ENCODE measurements around the gene ADPRHL1.

ADPRHL1 gene

GRCh38 chr13:113415032-113415431 is 38.3 kb downstream of the ADPRHL1 start:
- H3K27me3 ChIP-seq (ENCODE audit: insufficient read depth, poor library complexity, severe bottlenecking) = no peaks in the 10 kb centered on the region
- no peak overlapping the region for H3K4me3 ChIP-seq (ENCODE audit: severe bottlenecking)
- ATAC-seq (ENCODE audit: low read depth) (no peak), DNase-seq (ENCODE audit: low spot score) (peak; percentile 43)
- H3K27ac ChIP-seq (ENCODE audit: poor library complexity, severe bottlenecking) = no peak overlapping the region
- no peaks in the 10 kb centered on the region for H3K36me3 ChIP-seq (ENCODE audit: low read depth)
- no peak for TF ChIP-seq CTCF (IDR thresholded peaks at IDR 0.05; ENCODE audit: poor library complexity, severe bottlenecking)
- peaks cover 6% of the 10 kb centered on the region for H3K4me1 ChIP-seq (ENCODE audit: insufficient read depth, poor library complexity, severe bottlenecking)
- no peaks in the 10 kb centered on the region for H3K9me3 ChIP-seq (ENCODE audit: severe bottlenecking)

GRCh38 chr13:113414335-113414734 is 39.0 kb downstream of the ADPRHL1 start:
- Histone ChIP-seq H3K36me3 (ENCODE audit: low read depth) (no peaks in the 10 kb centered on the region), H3K27ac (ENCODE audit: poor library complexity, severe bottlenecking) (no peak overlapping the region), H3K27me3 (ENCODE audit: insufficient read depth, poor library complexity, severe bottlenecking) (no peaks in the 10 kb centered on the region), H3K9me3 (ENCODE audit: severe bottlenecking) (no peaks in the 10 kb centered on the region), H3K4me1 (ENCODE audit: insufficient read depth, poor library complexity, severe bottlenecking) (peaks cover 6% of the 10 kb centered on the region), H3K4me3 (ENCODE audit: severe bottlenecking) (no peak overlapping the region)
- DNase-seq (ENCODE audit: low spot score) = no peak
- TF ChIP-seq CTCF (IDR thresholded peaks at IDR 0.05; ENCODE audit: poor library complexity, severe bottlenecking) = no peak
- no peak for ATAC-seq (ENCODE audit: low read depth)

GRCh38 chr13:113413898-113414282 is 39.4 kb downstream of the ADPRHL1 start:
- no peaks in the 10 kb centered on the region for H3K27me3 ChIP-seq (ENCODE audit: insufficient read depth, poor library complexity, severe bottlenecking)
- H3K4me3 ChIP-seq (ENCODE audit: severe bottlenecking) = no peak overlapping the region
- H3K27ac ChIP-seq (ENCODE audit: poor library complexity, severe bottlenecking) = no peak overlapping the region
- DNase-seq (ENCODE audit: low spot score) = no peak
- peaks cover 6% of the 10 kb centered on the region for H3K4me1 ChIP-seq (ENCODE audit: insufficient read depth, poor library complexity, severe bottlenecking)
- TF ChIP-seq CTCF (IDR thresholded peaks at IDR 0.05; ENCODE audit: poor library complexity, severe bottlenecking) = no peak
- no peaks in the 10 kb centered on the region for H3K9me3 ChIP-seq (ENCODE audit: severe bottlenecking)
- no peak for ATAC-seq (ENCODE audit: low read depth)
- H3K36me3 ChIP-seq (ENCODE audit: low read depth) = no peaks in the 10 kb centered on the region

- peaks cover 6% of the 10 kb centered on the region for H3K4me1 ChIP-seq (ENCODE audit: insufficient read depth, poor library complexity, severe bottlenecking)
- H3K27ac ChIP-seq (ENCODE audit: poor library complexity, severe bottlenecking) = no peak overlapping the region
- no peaks in the 10 kb centered on the region for H3K27me3 ChIP-seq (ENCODE audit: insufficient read depth, poor library complexity, severe bottlenecking)
- no peak for TF ChIP-seq CTCF (IDR thresholded peaks at IDR 0.05; ENCODE audit: poor library complexity, severe bottlenecking)
- H3K36me3 ChIP-seq (ENCODE audit: low read depth) = no peaks in the 10 kb centered on the region
- no peak for ATAC-seq (ENCODE audit: low read depth)
- H3K4me3 ChIP-seq (ENCODE audit: severe bottlenecking) = no peak overlapping the region
- no peaks in the 10 kb centered on the region for H3K9me3 ChIP-seq (ENCODE audit: severe bottlenecking)
- DNase-seq (ENCODE audit: low spot score) = peak; percentile 45
Observed at GRCh38 chr13:113413178-113413897, 40.0 kb downstream of the ADPRHL1 start.

GRCh38 chr13:113412440-113412839 is 40.8 kb downstream of the ADPRHL1 start:
- no peaks in the 10 kb centered on the region for H3K27me3 ChIP-seq (ENCODE audit: insufficient read depth, poor library complexity, severe bottlenecking)
- H3K9me3 ChIP-seq (ENCODE audit: severe bottlenecking) = no peaks in the 10 kb centered on the region
- ATAC-seq (ENCODE audit: low read depth) (no peak), DNase-seq (ENCODE audit: low spot score) (peak; percentile 52)
- H3K27ac ChIP-seq (ENCODE audit: poor library complexity, severe bottlenecking) = no peak overlapping the region
- H3K36me3 ChIP-seq (ENCODE audit: low read depth) = no peaks in the 10 kb centered on the region
- peaks cover 6% of the 10 kb centered on the region for H3K4me1 ChIP-seq (ENCODE audit: insufficient read depth, poor library complexity, severe bottlenecking)
- TF ChIP-seq CTCF (IDR thresholded peaks at IDR 0.05; ENCODE audit: poor library complexity, severe bottlenecking) = no peak
- no peak overlapping the region for H3K4me3 ChIP-seq (ENCODE audit: severe bottlenecking)
